Activated CD4-positive, CD25-positive, alpha-beta regulatory T cell treated with anti-CD3 and anti-CD28 coated beads, Interleukin-2, amount 50 U/mL, for 24 hours (primary cell): ENCODE measurements around the gene CNPY1.

Experiments
- ATAC-seq, 2 donors: fragments of 150-1000 bp; cut with Tn5 transposase; one replicate each; pipeline ENCODE4 v1.10.0; 2021; ENCODE audit warnings: mild to moderate bottlenecking in 1 of 2, moderate library complexity in 1 of 2

Gene CNPY1

GRCh38 chr7:155463114-155463811, 83.1 kb downstream of the CNPY1 start:
- ATAC-seq = no peak

DNA sequence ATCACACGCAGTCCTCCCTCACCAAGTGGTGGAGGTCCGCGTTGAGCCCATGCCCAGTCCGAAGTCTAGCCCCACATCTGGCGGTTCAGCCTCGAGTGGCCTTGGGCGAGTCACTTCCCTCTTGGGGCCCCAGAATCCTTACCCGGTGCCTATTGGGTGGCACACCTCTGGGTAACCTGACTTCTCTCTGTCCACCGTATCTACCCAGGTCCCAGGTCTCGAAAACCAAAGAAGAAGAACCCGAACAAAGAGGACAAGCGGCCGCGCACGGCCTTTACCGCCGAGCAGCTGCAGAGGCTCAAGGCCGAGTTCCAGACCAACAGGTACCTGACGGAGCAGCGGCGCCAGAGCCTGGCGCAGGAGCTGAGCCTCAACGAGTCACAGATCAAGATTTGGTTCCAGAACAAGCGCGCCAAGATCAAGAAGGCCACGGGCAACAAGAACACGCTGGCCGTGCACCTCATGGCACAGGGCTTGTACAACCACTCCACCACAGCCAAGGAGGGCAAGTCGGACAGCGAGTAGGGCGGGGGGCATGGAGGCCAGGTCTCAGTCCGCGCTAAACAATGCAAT, 84.1 kb downstream of the CNPY1 start:
- ATAC-seq = no peak

GRCh38 chr7:155461631-155462030, 84.7 kb downstream of the CNPY1 start:
- no peak for ATAC-seq

GRCh38 chr7:155460926-155461613, 85.3 kb downstream of the CNPY1 start:
- no peak for ATAC-seq

GRCh38 chr7:155459700-155460461, 86.5 kb downstream of the CNPY1 start:
- no peak for ATAC-seq

DNA sequence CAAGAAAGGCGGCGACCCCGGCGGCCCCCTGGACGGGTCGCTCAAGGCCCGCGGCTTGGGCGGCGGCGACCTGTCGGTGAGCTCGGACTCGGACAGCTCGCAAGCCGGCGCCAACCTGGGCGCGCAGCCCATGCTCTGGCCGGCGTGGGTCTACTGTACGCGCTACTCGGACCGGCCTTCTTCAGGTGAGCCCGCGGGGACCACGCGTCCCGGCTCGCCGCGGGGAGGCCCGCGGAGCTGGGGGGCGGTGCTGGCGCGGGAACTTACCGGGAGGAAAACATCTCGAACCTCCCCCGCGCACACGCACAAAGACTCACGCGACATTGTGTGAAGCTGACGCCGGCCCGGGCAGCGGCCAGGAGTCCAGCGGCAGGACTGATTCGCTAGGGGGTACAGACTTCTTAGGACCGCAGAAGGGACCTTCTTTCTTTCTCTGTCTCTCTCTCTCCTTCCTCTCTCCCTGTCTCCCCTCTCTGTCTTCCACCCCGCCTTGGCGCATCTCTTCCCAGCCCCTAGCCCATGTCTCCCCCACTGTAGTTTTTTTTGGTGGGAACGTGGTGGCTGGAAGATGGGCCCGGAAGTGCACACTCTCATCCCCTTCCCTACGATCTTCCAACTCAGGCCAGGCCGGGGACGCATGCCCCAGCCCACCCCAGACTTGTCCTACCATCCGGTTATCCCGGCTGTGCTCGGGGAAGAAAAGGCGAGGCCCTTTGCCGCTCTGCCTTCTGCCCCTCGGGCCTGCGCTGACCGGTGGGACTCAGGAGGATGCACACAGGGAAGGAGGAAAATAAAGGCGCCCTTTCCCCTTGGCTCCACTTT, 87.3 kb downstream of the CNPY1 start:
- no peak for ATAC-seq

GRCh38 chr7:155458111-155458877, 88.1 kb downstream of the CNPY1 start, which contains the start of gene EN2:
Gene EN2, plus strand, starts transcription at chr7:155458129. Its CDS starts 249 bp downstream, at chr7:155458378.
- ATAC-seq = no peak

GRCh38 chr7:155457544-155458110, 88.7 kb downstream of the CNPY1 start:
- ATAC-seq = peak in 1 of 2 donors; percentile 14

DNA sequence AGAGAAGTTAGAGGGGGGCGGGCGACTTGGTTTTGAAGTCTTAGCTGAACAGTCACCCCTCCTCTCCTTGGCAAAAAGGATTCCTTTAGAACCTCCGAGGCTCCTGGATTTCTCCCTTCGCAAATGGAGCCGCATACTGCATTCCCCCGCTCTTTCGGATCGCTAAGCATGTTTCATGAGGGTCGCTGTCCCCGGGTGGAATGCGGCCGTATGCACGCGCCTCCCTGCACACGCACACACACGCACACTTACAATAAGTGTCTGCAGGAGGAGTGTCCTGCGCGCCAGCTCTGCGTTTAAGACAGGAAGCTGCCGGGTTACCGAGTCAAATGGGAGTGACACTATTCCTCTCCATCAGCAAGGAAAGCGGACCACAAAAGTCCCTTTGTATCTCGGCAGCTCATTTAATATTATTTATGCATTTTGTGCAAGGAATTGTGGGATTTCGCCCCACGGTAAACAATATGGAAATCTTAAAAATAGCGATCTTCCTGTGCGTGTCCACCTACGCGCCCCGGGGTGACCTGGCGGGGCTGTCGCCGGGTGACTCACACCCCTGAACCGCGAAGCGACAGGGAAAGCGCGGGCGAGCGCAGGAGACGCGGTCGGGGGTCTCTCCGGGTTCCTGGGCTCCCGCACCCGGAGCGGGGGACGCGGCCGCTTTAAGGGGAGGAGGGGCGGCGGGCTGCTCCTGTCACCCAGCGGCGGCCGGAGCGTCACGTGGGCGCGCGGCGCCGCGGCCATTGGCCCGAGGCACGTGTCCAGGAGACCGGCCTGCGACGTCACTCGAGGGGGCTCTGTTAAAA, 89.4 kb downstream of the CNPY1 start:
- peak in 1 of 2 donors; percentile 12 for ATAC-seq

GRCh38 chr7:155455776-155456737, 90.3 kb downstream of the CNPY1 start:
- no peak for ATAC-seq

GRCh38 chr7:155455132-155455693, 91.1 kb downstream of the CNPY1 start:
- no peak for ATAC-seq

GRCh38 chr7:155454183-155455112, 91.9 kb downstream of the CNPY1 start:
- ATAC-seq = no peak

DNA sequence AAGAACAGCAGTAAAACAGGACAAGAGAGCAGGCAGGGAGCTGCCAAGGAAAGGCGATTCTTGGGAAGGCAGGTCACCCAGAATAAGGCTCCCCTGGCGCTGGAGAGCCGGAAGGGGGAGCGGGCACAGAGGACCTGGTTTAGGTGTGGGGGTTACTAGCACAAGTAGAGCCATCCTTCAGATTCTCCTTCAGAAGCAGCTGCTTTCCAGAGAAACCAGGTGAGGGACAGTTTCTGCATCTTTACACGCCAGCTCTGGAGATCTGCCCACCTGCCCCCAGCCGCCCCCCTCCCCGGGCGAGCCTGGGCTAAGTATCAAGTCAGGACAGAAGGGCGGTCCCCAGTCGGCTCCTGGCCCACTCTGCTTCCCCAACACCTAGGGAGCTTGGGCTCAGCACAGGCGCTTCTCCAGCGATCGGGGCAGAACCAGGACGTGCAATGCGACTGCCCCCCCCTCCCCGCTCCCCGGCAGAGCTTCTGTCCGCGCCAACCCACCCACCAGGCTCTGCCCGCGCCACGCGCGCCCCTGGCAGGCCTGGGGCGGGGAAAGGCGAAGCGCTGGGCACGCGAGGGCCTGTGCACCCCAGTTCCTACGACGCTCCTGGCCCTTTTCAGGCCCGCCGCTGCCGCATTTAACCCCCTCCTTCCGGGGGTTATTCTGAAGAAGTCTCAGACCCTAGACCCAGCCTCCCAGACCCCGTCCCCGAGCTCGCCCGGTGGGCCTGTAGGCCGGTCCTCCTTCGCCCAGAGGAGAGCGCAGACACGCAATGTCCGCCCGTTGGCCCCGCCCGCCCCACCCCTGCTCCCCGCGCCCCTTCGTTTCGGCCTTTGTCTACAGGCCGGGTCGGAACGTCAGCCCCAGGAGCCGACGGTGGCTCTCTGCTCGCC, 92.8 kb downstream of the CNPY1 start:
- no peak for ATAC-seq

GRCh38 chr7:155452505-155453295, 93.7 kb downstream of the CNPY1 start:
- ATAC-seq = no peak

- no peak for ATAC-seq
Measured at GRCh38 chr7:155451840-155452239, 94.5 kb downstream of the CNPY1 start.
